NCI-H128 (cell line): ENCODE data around the gene MEPE.
A peak's percentile ranks its signal among the peaks of the same experiment; 100 is the strongest.

Experiments used
- DNase-seq: peaks from one replicate; lab custom pipeline; 2025; ENCODE audit not compliant: unreplicated experiment; lab: John Stamatoyannopoulos, UW

The MEPE gene

GRCh38 chr4:87839592-87839946 is 6.8 kb downstream of the MEPE start:
- no peak for DNase-seq

GRCh38 chr4:87840149-87840548 is 7.4 kb downstream of the MEPE start:
- no peak for DNase-seq

GRCh38 chr4:87843936-87844335 is 11.2 kb downstream of the MEPE start:
- DNase-seq: no peak

- no peak for DNase-seq
Observed at GRCh38 chr4:87844452-87844851, 11.7 kb downstream of the MEPE start.

GRCh38 chr4:87846226-87846625 is 13.5 kb downstream of the MEPE start:
- DNase-seq: no peak

- no peak for DNase-seq
Observed at GRCh38 chr4:87848622-87849351, 16.0 kb downstream of the MEPE start.

GRCh38 chr4:87849612-87850011 is 16.8 kb downstream of the MEPE start:
- DNase-seq: no peak

GRCh38 chr4:87851332-87851731 is 18.6 kb downstream of the MEPE start:
- no peak for DNase-seq

GRCh38 chr4:87851953-87852352 is 19.2 kb downstream of the MEPE start:
- DNase-seq: no peak

- peak; percentile 1 for DNase-seq
Observed at GRCh38 chr4:87853108-87853507, 20.3 kb downstream of the MEPE start.

- no peak for DNase-seq
Observed at GRCh38 chr4:87853891-87854290, 21.1 kb downstream of the MEPE start.

- no peak for DNase-seq
Observed at GRCh38 chr4:87855559-87855958, 22.8 kb downstream of the MEPE start.

GRCh38 chr4:87856816-87857215 is 24.0 kb downstream of the MEPE start:
- no peak for DNase-seq

GRCh38 chr4:87857789-87858188 is 25.0 kb downstream of the MEPE start:
- DNase-seq: no peak

GRCh38 chr4:87862236-87862635 is 29.5 kb downstream of the MEPE start:
- DNase-seq: no peak

GRCh38 chr4:87863486-87863885 is 30.7 kb downstream of the MEPE start:
- DNase-seq: no peak

GRCh38 chr4:87864321-87864720 is 31.6 kb downstream of the MEPE start:
- no peak for DNase-seq

- no peak for DNase-seq
Observed at GRCh38 chr4:87865288-87865687, 32.5 kb downstream of the MEPE start.

- DNase-seq: no peak
Observed at GRCh38 chr4:87865960-87866598, 33.3 kb downstream of the MEPE start.

- DNase-seq: no peak
Observed at GRCh38 chr4:87868522-87868921, 35.8 kb downstream of the MEPE start.

- DNase-seq: no peak
Observed at GRCh38 chr4:87872028-87872427, 39.3 kb downstream of the MEPE start.

GRCh38 chr4:87875191-87875590 is 42.4 kb downstream of the MEPE start:
- DNase-seq: no peak

GRCh38 chr4:87880106-87880505 is 47.3 kb downstream of the MEPE start:
- no peak for DNase-seq
